Body of pancreas (tissue), 4 donors: ENCODE results near the gene OSBPL10.

Source experiments
- POLR2A ChIP-seq, 3 donors: fragments of 450-650 bp; IDR thresholded peaks; one replicate each; pipeline ENCODE4 v1.6.1; 2016; ENCODE audit warnings: antibody characterized with exemption in 3 of 3, mild to moderate bottlenecking in 2 of 3
- TF ChIP-seq, protein P1 (sequence below), 7 experiments: fragments of 450-650 bp in 4 of 7; fragments of 200-600 bp in 3 of 7; sonication (generic) in 3 of 7; IDR thresholded peaks; one replicate each; pipeline ENCODE4 v1.5.1; 2016 to 2019; ENCODE audit warnings: antibody characterized with exemption in 7 of 7

GRCh38 chr3:31942446-31942845 lies 38.6 kb downstream of the OSBPL10 start:
- TF ChIP-seq, protein P1, sequence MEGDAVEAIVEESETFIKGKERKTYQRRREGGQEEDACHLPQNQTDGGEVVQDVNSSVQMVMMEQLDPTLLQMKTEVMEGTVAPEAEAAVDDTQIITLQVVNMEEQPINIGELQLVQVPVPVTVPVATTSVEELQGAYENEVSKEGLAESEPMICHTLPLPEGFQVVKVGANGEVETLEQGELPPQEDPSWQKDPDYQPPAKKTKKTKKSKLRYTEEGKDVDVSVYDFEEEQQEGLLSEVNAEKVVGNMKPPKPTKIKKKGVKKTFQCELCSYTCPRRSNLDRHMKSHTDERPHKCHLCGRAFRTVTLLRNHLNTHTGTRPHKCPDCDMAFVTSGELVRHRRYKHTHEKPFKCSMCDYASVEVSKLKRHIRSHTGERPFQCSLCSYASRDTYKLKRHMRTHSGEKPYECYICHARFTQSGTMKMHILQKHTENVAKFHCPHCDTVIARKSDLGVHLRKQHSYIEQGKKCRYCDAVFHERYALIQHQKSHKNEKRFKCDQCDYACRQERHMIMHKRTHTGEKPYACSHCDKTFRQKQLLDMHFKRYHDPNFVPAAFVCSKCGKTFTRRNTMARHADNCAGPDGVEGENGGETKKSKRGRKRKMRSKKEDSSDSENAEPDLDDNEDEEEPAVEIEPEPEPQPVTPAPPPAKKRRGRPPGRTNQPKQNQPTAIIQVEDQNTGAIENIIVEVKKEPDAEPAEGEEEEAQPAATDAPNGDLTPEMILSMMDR (IDR thresholded peaks at IDR 0.05) = no peak
- no peak for TF ChIP-seq POLR2A (IDR thresholded peaks at IDR 0.05)
